Measurements from ENCODE around the gene PPM1L. TPM values are rescaled to one million over a fixed set of nuclear protein-coding genes. Genes with fewer than 3 reads are reported as not detected.

The PPM1L gene
- total RNA-seq, 1 donor from 2014 or later = 10.6 TPM

DNA sequence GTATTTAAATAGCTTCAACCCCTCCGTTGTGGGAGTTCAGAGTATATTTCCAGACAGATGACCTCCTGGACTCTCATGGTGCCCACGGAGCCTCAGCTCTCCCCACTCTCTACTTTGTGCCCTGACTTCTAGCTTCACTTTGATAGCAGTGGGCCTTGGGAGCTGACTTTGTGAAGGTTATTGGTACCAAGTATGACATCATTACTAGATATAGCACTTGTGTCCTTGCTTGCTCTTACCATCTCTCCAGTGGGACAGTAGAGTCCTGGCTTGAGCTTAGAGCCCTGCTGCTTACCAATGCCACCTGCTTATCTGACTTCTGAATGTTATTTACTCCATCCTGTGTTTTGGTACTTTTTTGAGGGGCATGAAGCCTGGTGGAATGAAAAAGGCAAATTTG is 53.4 kb downstream of the PPM1L start:
- TF ChIP-seq, protein P1, sequence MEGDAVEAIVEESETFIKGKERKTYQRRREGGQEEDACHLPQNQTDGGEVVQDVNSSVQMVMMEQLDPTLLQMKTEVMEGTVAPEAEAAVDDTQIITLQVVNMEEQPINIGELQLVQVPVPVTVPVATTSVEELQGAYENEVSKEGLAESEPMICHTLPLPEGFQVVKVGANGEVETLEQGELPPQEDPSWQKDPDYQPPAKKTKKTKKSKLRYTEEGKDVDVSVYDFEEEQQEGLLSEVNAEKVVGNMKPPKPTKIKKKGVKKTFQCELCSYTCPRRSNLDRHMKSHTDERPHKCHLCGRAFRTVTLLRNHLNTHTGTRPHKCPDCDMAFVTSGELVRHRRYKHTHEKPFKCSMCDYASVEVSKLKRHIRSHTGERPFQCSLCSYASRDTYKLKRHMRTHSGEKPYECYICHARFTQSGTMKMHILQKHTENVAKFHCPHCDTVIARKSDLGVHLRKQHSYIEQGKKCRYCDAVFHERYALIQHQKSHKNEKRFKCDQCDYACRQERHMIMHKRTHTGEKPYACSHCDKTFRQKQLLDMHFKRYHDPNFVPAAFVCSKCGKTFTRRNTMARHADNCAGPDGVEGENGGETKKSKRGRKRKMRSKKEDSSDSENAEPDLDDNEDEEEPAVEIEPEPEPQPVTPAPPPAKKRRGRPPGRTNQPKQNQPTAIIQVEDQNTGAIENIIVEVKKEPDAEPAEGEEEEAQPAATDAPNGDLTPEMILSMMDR (IDR thresholded peaks at IDR 0.05; ENCODE audit: unreplicated experiment) = no peak
- H3K27ac Mint-ChIP-seq = no peak overlapping the region

DNA sequence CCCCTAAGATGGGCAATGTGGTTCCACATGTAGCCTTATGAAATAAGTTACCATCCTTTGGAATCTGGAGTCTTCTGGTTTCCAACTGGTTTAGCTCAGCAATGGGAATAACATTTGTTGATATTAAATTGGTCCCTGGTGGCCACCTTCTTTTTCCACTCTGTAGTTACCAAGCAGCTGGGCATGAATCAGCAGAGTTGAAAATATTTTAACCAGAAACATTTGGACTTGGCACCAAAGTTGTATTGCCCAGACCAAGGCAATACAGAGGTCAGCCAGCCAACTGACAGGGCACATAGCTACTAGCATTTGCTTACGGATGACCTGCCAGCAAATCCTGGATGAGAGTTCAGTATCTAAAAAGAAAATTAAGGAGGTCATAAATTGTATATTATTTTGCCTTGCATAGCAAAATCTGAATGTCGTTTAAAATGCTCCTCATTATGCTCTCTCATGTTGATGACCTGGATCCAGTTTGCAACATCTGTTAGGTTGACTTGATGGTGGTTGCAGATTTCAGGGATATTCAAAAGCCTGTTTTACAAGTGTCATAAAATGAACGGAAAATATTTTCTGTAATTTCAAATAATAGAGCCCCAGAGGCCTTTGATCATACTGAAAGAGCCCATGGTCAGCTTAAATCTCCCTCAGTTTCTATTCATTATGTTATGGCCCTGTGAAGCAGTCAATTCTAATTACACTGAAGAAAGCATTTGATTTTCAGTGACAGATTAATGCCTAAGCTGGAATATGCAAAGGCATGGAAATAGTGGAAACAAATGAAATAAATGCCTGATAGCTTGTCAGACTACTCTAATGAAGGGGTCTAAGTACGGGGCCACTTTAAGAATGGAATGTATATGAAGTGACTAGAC is 54.6 kb downstream of the PPM1L start:
- TF ChIP-seq, protein P1 (IDR thresholded peaks at IDR 0.05; ENCODE audit: unreplicated experiment) = no peak
- H3K27ac Mint-ChIP-seq = no peak overlapping the region
- H3K36me3 Mint-ChIP-seq = no peaks in the 10 kb centered on the region

More for the DNA sequence above, 53.4 kb downstream of the PPM1L start:
- no peaks in the 10 kb centered on the region for H3K36me3 Mint-ChIP-seq
- no peak overlapping the region for H3K4me3 Mint-ChIP-seq
- H3K4me1 Mint-ChIP-seq = peaks cover 5% of the 10 kb centered on the region
- H3K9me3 Mint-ChIP-seq = no peaks in the 10 kb centered on the region
- DNase-seq (ENCODE audit: low spot score in 2 of 2, unreplicated experiment in 2 of 2) = no peak
- no peaks in the 10 kb centered on the region for H3K27me3 Mint-ChIP-seq (ENCODE audit: low read depth)

DNA sequence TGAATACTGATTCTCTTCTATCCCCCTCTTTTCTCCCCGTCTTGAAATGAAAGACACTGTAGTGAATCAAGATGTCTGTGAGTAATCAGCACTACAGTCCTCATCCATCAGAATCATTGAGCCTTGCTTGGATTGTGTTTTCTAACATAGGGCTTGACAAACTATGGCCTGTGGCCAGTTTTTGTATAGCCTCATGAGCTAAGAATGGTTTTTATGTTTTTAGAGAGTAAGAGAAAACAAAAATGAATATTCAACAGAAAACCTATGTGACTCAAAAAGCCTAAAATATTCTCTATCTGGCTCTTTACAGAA is 55.2 kb downstream of the PPM1L start:
- TF ChIP-seq, protein P1 (IDR thresholded peaks at IDR 0.05; ENCODE audit: unreplicated experiment) = no peak
- no peak overlapping the region for H3K27ac Mint-ChIP-seq
- H3K27me3 Mint-ChIP-seq (ENCODE audit: low read depth) = no peaks in the 10 kb centered on the region
- peaks cover 5% of the 10 kb centered on the region for H3K4me1 Mint-ChIP-seq
- DNase-seq (ENCODE audit: low spot score in 2 of 2, unreplicated experiment in 2 of 2) = no peak
- H3K4me3 Mint-ChIP-seq = no peak overlapping the region
- no peaks in the 10 kb centered on the region for H3K36me3 Mint-ChIP-seq
- H3K9me3 Mint-ChIP-seq = no peaks in the 10 kb centered on the region

More for the DNA sequence above, 54.6 kb downstream of the PPM1L start:
- Mint-ChIP-seq H3K27me3 (ENCODE audit: low read depth) (no peaks in the 10 kb centered on the region), H3K9me3 (no peaks in the 10 kb centered on the region), H3K4me1 (peaks cover 5% of the 10 kb centered on the region), H3K4me3 (no peak overlapping the region)
- no peak for DNase-seq (ENCODE audit: low spot score in 2 of 2, unreplicated experiment in 2 of 2)

DNA sequence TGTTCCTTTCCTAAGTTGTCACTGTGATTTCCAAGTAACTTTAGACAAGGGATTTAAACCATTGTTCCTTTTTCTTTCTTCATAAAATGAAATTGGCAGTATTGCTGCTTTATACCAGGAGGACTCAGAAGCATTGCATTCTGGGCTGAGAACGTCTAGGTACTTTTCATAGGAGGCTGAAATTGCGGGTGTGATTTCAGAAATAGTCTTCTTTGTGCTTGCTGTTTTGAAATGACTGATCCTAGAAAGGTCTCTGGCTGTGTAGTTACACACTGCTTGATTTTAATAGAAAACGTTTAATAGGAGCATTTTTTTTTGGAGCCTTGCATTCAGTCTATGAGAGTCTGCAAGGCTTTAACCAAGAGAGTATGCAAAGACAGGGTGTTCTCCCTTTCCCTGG is 56.3 kb downstream of the PPM1L start:
- Mint-ChIP-seq H3K9me3 (no peaks in the 10 kb centered on the region), H3K27ac (no peak overlapping the region), H3K4me3 (no peak overlapping the region), H3K36me3 (no peaks in the 10 kb centered on the region), H3K27me3 (ENCODE audit: low read depth) (peaks cover 2% of the 10 kb centered on the region), H3K4me1 (peaks cover 5% of the 10 kb centered on the region)
- TF ChIP-seq, protein P1 (IDR thresholded peaks at IDR 0.05; ENCODE audit: unreplicated experiment) = no peak
- no peak for DNase-seq (ENCODE audit: low spot score in 2 of 2, unreplicated experiment in 2 of 2)

DNA sequence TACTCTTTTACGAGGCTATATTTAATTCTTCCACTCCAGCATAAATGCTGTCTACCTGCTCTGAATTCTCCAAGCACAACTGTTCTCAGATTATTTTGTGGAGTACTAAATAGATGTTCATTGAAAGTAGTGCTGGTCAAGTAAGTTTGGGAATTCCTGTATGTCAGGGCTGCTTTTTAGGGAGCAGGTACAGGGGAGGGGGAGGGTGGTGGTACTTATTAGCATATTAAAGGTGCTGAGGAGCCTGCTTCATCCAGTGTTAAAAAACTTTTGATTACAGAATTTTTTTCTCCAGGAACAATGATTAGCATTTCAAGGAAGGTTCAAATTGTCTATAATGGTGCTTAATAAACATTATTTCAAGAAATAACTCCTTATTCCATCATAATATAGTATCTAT is 59.2 kb downstream of the PPM1L start:
- no peak for DNase-seq (ENCODE audit: low spot score in 2 of 2, unreplicated experiment in 2 of 2)

More for the DNA sequence above, 59.2 kb downstream of the PPM1L start:
- Mint-ChIP-seq H3K27ac (no peak overlapping the region), H3K9me3 (no peaks in the 10 kb centered on the region), H3K27me3 (ENCODE audit: low read depth) (peaks cover 2% of the 10 kb centered on the region), H3K4me3 (no peak overlapping the region), H3K4me1 (peaks cover 5% of the 10 kb centered on the region), H3K36me3 (no peaks in the 10 kb centered on the region)
- TF ChIP-seq, protein P1 (IDR thresholded peaks at IDR 0.05; ENCODE audit: unreplicated experiment) = no peak
